Measurements from ENCODE around the gene TCP11.
"Not testable (repeated sequence)": the region's sequence is repeated elsewhere in the genome, so short reads cannot be mapped to it uniquely, and the experiment has no call there.

The TCP11 gene

DNA sequence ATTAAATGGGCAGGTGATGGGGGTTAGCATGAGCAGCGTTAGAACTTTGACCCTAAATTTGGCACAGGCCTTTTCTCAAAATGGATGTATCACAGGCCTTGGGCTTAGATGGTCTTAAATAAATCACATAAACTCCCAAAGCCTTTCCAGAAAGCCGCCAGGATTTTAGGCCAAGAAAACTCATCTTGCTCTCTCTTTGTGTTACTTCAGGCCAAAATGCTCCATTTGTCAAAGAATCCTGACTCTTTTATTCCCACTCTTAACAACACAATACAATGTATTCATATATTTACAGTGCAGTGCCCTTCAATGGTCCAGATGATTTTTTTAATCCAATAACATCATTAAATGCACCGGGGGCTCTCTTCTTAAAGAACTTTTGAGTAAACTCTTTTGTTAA is 5.9 kb upstream of the TCP11 start:
- intact Hi-C loops (cut with micrococcal nuclease), result loop anchor here (10.0 kb wide), 1 partner anchor 58 kb away; no protein-coding TSS in a partner anchor
- no peak overlapping the region for H3K4me3 Mint-ChIP-seq
- no peak overlapping the region for H3K27ac Mint-ChIP-seq
- H3K36me3 Mint-ChIP-seq (ENCODE audit: low read depth), result no peaks in the 10 kb centered on the region
- H3K4me1 Mint-ChIP-seq (ENCODE audit: low read depth), result peaks cover 24% of the 10 kb centered on the region
- H3K9me3 Mint-ChIP-seq, result no peaks in the 10 kb centered on the region
- peaks cover 5% of the 10 kb centered on the region for H3K27me3 Mint-ChIP-seq

DNA sequence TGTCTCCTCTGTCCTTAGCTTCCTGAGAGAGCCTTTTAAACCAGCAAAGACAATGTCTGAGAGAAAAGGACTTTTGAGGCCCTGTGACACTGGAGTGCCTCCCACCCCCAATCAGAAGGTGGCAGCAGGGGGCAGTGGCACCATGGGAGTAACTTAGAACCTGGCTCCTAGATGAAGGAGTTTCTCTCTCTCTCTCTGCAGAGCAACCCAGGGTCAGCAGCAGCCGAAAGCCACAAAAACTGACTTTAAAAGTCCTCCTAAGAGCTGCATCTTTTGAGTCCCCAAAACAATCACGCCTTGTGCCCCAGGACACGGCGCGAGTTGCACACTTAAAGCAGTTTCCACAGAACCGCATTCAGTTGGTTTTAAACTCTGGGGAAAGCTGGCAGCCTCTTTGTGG is 5.3 kb upstream of the TCP11 start:
- no peaks in the 10 kb centered on the region for H3K9me3 Mint-ChIP-seq
- intact Hi-C loops (cut with micrococcal nuclease), result loop anchor here (10.0 kb wide), 1 partner anchor 58 kb away; no protein-coding TSS in a partner anchor
- H3K4me1 Mint-ChIP-seq (ENCODE audit: low read depth), result peaks cover 27% of the 10 kb centered on the region
- H3K36me3 Mint-ChIP-seq (ENCODE audit: low read depth), result no peaks in the 10 kb centered on the region
- H3K4me3 Mint-ChIP-seq, result no peak overlapping the region
- peaks cover 8% of the 10 kb centered on the region for H3K27me3 Mint-ChIP-seq
- no peak overlapping the region for H3K27ac Mint-ChIP-seq

DNA sequence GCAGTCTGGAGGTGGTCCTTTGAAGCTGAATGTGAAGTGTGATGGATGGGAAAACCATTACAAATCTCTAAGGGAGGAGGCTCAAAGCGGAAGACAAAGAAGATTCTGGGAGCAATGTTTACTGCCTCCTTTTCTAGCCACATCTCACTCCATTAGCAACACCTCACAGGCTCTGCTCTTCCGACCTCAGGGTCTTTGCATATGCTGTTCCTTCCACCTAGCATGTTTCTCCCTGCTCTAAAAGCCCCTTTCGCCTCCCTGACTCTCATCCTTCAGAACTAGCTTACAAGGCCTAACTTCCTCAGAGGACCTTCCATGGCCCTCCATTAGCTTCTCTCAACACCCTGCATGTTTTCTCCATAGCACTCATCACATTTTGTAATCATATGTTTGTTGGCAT is 4.6 kb upstream of the TCP11 start:
- Mint-ChIP-seq H3K27me3 (peaks cover 11% of the 10 kb centered on the region), H3K36me3 (ENCODE audit: low read depth) (no peaks in the 10 kb centered on the region), H3K4me1 (ENCODE audit: low read depth) (peaks cover 31% of the 10 kb centered on the region), H3K9me3 (no peaks in the 10 kb centered on the region), H3K27ac (no peak overlapping the region), H3K4me3 (no peak overlapping the region)
- intact Hi-C loops (cut with micrococcal nuclease), result loop anchor here (10.0 kb wide), 1 partner anchor 59 kb away; no protein-coding TSS in a partner anchor

DNA sequence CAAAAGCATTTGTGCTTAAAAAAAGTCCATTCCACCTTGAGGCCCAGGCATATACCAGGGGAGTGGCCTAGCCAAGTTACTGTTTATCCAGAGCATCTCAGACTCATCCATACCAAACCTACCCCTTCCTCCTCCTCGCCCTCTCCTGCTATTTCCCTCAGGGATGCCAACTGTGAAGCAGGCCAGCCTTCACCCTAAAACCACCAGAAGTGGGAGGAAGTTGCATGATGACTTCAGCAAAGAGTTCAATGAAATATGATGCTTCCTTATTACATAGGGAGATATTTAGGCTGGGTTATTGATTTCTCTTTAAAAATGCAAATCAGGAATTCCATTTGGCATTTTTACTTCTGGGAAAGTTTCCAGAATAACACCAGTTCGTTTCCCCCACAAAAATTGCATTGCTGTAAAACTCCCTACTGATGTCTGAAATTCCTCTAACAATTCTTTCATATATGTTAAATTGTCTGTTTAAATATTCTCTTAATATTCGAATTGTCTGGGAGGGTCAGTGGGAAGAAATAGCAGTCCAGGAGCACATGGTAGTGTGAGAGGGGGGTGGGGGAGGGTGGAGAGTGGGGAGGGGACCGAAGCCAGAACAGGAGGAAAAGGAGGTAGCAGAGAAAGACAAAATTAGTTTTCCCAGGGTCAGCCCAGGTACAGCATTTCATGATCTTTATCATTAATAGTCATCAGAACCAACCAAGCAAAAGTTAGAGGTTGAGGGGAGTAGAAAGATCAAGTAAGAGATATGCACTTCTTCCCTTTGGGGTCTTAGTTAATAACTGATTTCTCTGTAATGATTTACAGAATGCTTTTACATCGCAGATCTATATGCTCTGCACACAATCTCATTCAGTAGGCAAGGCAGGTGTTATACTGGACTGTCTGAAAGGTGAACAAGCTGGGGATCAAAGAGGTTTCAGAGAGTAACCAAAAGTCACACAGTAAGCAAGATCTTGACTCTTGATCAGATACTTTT is 1.7 kb upstream of the TCP11 start:
- peaks cover 12% of the 10 kb centered on the region for H3K27me3 Mint-ChIP-seq
- H3K36me3 Mint-ChIP-seq (ENCODE audit: low read depth), result no peaks in the 10 kb centered on the region
- intact Hi-C loops (cut with micrococcal nuclease), result loop anchor here (10.0 kb wide), 1 partner anchor 62 kb away; no protein-coding TSS in a partner anchor
- no peaks in the 10 kb centered on the region for H3K9me3 Mint-ChIP-seq
- H3K4me1 Mint-ChIP-seq (ENCODE audit: low read depth), result peaks cover 38% of the 10 kb centered on the region
- no peak overlapping the region for H3K4me3 Mint-ChIP-seq
- no peak overlapping the region for H3K27ac Mint-ChIP-seq

DNA sequence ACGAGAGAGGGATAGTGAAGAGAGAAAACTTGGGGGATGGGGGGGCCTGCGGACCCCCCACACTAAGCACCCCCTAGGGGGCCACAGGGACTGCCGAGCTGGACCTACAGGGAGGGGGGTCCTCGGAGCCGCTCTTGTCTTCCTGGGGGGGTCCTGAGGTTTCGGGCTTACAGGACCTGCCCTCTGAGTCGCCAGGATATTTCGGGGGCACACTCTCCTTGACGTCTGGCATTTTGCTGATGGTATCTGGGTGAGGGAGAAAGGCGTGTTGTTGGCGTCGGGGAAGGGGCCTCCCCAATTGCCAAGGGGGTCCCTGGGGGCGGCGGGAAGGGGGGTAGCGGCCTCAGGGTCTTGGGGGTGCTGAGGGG is 516 bp downstream of the TCP11 start:
- peak overlapping the region; percentile 75 for H3K27ac Mint-ChIP-seq
- H3K4me1 Mint-ChIP-seq (ENCODE audit: low read depth), result peaks cover 38% of the 10 kb centered on the region
- H3K27me3 Mint-ChIP-seq, result peaks cover 12% of the 10 kb centered on the region
- H3K36me3 Mint-ChIP-seq (ENCODE audit: low read depth), result no peaks in the 10 kb centered on the region
- H3K9me3 Mint-ChIP-seq, result no peaks in the 10 kb centered on the region
- H3K4me3 Mint-ChIP-seq, result peak overlapping the region; percentile 56
- intact Hi-C loops (cut with micrococcal nuclease), result loop anchor here (1.0 to 10.0 kb wide), 2 partner anchors 64 to 154 kb away; no protein-coding TSS in a partner anchor

DNA sequence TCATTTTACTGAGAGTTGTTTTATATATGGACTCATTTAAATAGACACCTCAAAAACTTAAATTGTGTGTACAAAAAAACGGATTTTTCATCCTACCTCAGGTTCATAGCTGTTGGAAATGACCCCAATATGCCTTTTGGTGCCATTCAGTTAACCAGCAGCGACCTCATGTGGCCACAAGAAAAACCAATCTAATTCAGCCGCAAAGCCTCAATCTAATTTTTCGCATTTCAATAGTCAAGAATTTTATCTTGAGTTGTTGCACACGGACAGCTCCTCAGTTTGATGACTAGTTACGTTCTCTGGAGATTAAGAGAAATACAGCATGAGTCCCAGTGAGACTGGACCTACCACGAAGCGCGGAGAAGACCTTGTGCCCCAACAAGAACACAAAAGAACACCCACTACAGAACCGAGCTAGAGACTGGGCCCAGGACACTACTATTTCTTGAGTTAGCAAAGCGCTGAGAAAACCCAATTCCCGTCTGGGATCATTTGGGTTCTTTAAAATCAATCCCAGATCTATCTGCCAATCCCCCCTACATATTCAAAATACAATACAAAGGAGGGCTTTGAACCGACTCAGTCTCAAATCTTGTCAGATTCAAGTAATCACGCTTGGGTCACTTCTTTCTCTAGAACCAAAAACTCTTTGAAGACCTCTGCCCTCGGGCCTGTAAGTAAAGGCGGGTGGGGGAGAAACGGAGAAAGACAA is 1.1 kb downstream of the TCP11 start:
- Mint-ChIP-seq H3K36me3 (ENCODE audit: low read depth) (no peaks in the 10 kb centered on the region), H3K4me3 (peak overlapping the region; percentile 56), H3K4me1 (ENCODE audit: low read depth) (peaks cover 38% of the 10 kb centered on the region), H3K27me3 (peaks cover 12% of the 10 kb centered on the region), H3K9me3 (no peaks in the 10 kb centered on the region), H3K27ac (peak overlapping the region; percentile 75)
- intact Hi-C loops (cut with micrococcal nuclease), result loop anchor here (1.0 to 10.0 kb wide), 2 partner anchors 65 to 154 kb away; no protein-coding TSS in a partner anchor

DNA sequence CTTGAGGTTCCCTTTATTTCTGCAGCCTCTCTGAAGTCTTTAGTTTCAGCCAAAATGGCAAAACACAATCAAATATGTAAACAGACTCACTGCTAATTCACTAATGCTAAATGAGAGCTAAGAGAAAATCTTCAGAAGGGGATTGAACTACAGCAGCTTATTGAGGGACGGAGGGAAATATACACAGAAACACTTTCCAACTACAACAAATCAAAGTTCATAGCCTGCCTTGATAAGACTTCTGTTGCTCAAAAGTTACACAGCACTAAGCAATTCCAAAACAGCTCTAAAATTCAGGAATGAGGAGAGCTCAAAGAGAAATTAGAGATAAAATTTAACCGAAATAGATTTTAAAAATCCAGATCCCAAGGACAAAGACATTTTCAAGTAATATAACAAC is 1.7 kb downstream of the TCP11 start:
- H3K36me3 Mint-ChIP-seq (ENCODE audit: low read depth), result no peaks in the 10 kb centered on the region
- intact Hi-C loops (cut with micrococcal nuclease), result no loop called here
- no peaks in the 10 kb centered on the region for H3K9me3 Mint-ChIP-seq
- peaks cover 37% of the 10 kb centered on the region for H3K4me1 Mint-ChIP-seq (ENCODE audit: low read depth)
- H3K27ac Mint-ChIP-seq, result no peak overlapping the region
- H3K27me3 Mint-ChIP-seq, result peaks cover 12% of the 10 kb centered on the region
- no peak overlapping the region for H3K4me3 Mint-ChIP-seq

DNA sequence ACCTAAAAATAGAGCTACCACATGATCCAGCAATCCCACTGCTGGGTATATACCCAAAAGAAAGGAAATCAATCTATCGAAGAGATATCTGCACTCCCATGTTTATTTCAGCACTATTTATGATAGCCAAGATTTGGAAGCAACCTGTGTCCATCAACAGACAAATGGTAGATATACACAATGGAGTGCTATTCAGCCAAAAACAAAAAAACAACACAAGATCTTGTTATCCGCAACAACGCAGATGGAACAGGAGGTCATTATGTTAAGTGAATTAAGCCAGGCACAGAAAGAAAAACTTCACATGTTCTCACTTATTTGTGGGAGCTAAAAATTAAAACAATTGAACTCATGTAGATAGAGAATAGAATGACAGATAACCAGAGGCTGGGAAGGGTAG is 2.9 kb downstream of the TCP11 start:
- peaks cover 31% of the 10 kb centered on the region for H3K4me1 Mint-ChIP-seq (ENCODE audit: low read depth)
- intact Hi-C loops (cut with micrococcal nuclease); H3K36me3 Mint-ChIP-seq (ENCODE audit: low read depth); H3K27ac Mint-ChIP-seq; H3K4me3 Mint-ChIP-seq; H3K9me3 Mint-ChIP-seq: not testable (repeated sequence)
- peaks cover 12% of the 10 kb centered on the region for H3K27me3 Mint-ChIP-seq

DNA sequence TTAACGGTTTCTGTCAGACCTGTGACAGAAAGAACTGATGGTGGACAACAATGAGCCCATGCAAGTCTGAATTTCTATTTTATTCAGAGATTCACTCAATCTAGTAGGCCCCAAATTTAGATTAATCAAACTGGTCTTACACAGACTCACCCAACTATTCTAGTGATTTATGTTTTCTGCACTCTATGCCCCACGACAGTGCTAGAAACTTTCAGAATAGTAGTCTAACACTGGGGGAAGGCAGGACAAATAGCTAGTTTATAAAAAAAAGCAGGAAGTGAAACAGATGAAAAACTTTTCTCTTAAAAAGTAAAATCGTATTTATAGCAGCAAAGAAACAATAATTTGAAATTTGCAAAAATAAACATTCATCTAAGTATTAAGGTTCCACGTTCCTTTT is 5.0 kb downstream of the TCP11 start:
- peaks cover 19% of the 10 kb centered on the region for H3K4me1 Mint-ChIP-seq (ENCODE audit: low read depth)
- no peaks in the 10 kb centered on the region for H3K9me3 Mint-ChIP-seq
- no peaks in the 10 kb centered on the region for H3K36me3 Mint-ChIP-seq (ENCODE audit: low read depth)
- intact Hi-C loops (cut with micrococcal nuclease), result no loop called here
- H3K4me3 Mint-ChIP-seq, result no peak overlapping the region
- H3K27me3 Mint-ChIP-seq, result peaks cover 7% of the 10 kb centered on the region
- no peak overlapping the region for H3K27ac Mint-ChIP-seq

DNA sequence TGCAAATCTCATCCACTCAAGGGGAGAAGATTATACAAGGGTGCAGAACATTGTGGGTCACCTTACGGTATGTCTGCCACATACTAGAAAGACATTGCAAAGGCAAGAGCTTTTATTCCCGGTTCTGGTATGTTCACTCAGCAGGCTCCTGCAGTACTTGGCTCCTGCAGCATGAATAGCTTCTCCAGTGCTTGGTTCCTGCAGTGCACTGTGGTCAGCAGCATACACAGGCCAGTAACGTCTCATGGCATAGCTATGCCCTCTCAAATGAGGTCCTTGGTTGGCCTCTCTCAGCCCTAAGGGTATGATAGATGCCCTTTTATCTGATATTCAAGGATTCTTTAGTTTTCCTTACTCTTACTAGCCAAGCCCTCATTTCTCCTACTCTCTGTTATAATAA is 12.6 kb downstream of the TCP11 start:
- intact Hi-C loops (cut with micrococcal nuclease), result no loop called here
- Mint-ChIP-seq H3K4me3 (no peak overlapping the region), H3K9me3 (no peaks in the 10 kb centered on the region), H3K36me3 (ENCODE audit: low read depth) (no peaks in the 10 kb centered on the region), H3K4me1 (ENCODE audit: low read depth) (no peaks in the 10 kb centered on the region), H3K27me3 (no peaks in the 10 kb centered on the region), H3K27ac (no peak overlapping the region)

DNA sequence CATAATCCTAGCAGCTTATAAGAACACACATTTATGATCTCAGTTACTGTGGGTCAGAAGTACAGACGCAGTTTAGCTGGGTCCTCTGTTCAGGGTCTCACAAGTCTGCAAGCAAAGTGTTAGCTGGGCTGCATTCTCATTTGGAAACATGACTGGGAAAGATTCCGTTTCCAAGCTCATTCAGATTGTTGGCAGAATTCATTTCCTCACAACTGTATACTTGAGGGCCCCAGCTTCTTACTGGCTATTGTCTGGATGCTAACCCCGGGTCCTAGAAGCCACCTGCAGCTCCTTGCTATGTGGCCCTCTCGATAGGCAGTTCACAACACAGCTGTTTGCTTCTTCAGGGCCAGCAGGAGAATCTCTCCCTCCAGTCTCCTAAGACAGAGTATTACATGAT is 13.1 kb downstream of the TCP11 start:
- H3K4me1 Mint-ChIP-seq (ENCODE audit: low read depth), result no peaks in the 10 kb centered on the region

DNA sequence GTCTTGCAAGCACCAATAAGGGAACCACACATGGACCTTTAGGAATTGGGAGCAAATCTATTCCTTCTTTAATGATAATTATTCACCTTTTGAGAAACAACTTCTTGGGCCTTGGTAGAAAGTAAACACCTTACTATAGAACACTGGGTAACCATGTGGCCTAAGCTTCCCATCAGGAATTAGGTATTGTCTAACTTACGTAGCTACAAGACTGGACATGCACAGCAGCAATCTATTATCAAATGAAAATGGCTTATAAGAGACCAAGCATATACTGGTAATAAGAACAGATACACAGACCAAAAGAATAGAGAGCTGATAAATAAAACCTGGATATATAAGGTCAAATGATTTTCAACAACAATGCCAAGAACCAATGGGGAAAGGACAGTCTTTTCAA is 16.8 kb downstream of the TCP11 start:
- H3K36me3 Mint-ChIP-seq (ENCODE audit: low read depth), result no peaks in the 10 kb centered on the region
- H3K4me1 Mint-ChIP-seq (ENCODE audit: low read depth), result no peaks in the 10 kb centered on the region
- H3K27ac Mint-ChIP-seq, result no peak overlapping the region
- no peaks in the 10 kb centered on the region for H3K9me3 Mint-ChIP-seq
- H3K4me3 Mint-ChIP-seq, result no peak overlapping the region
- intact Hi-C loops (cut with micrococcal nuclease), result no loop called here
- no peaks in the 10 kb centered on the region for H3K27me3 Mint-ChIP-seq

More for the DNA sequence above, 13.1 kb downstream of the TCP11 start:
- H3K27ac Mint-ChIP-seq, result no peak overlapping the region
- H3K36me3 Mint-ChIP-seq (ENCODE audit: low read depth), result no peaks in the 10 kb centered on the region
- H3K4me3 Mint-ChIP-seq, result no peak overlapping the region
- intact Hi-C loops (cut with micrococcal nuclease), result no loop called here
- H3K9me3 Mint-ChIP-seq, result no peaks in the 10 kb centered on the region
- H3K27me3 Mint-ChIP-seq, result no peaks in the 10 kb centered on the region

DNA sequence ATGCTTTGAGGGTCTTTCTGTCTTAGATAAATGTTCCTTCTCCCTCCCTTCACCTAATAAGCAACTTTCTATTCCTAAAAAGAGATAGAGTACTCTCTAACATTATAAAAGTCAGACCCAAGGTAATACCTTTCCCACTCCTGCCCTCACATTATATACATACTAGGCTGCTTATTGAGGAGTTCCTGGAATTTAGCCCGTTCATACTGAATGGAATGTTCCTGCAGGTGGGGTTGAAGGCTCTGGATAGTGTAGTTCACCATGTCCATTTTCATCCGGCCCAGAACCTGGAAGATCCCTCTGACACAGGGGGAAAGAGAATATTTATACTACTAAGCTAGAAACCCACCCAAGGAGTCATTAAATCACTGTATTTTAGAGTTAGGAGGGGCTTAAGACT is 20.4 kb downstream of the TCP11 start:
- Mint-ChIP-seq H3K27me3 (no peaks in the 10 kb centered on the region), H3K4me3 (no peak overlapping the region), H3K27ac (no peak overlapping the region), H3K4me1 (ENCODE audit: low read depth) (peaks cover 15% of the 10 kb centered on the region), H3K9me3 (no peaks in the 10 kb centered on the region), H3K36me3 (ENCODE audit: low read depth) (no peaks in the 10 kb centered on the region)
- intact Hi-C loops (cut with micrococcal nuclease), result no loop called here

DNA sequence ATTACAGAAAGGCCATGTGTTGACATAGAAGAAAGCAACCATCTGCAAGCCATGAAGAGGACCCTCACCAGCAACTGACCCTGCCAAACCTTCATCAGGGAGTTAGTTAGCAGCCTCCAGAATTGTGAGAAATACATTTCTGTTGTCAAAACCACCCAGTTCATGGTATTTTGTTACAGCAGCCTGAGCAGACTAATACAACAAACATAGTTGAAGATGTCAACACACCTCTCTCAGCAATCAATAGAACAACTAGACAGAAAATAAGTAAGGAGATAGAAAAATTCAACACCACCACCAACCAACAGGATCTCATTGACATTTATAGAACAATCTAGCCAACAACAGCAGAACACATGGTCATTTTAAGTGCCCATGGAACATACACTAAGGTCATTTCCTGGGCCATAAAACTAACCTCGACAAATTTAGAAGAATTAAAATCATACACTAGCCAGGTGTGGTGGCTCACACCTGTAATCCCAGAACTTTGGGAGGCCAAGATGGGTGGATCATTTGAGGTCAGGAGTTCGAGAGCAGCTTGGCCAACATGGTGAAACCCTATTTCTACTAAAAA is 32.7 kb downstream of the TCP11 start:
- Mint-ChIP-seq H3K27me3 (no peaks in the 10 kb centered on the region), H3K4me3 (no peak overlapping the region), H3K36me3 (ENCODE audit: low read depth) (no peaks in the 10 kb centered on the region), H3K9me3 (no peaks in the 10 kb centered on the region), H3K27ac (no peak overlapping the region), H3K4me1 (ENCODE audit: low read depth) (no peaks in the 10 kb centered on the region)
- intact Hi-C loops (cut with micrococcal nuclease), result no loop called here

All from dendritic cell treated with granulocyte-macrophage colony-stimulating factor and Interleukin-4, amounts not matched to agents 40 ng/mL and 50 ng/mL, for 4 days (primary cell).